Activated naive CD4-positive, alpha-beta T cell treated with anti-CD3 and anti-CD28 coated beads, Interleukin-2, amount 50 U/mL, for 24 hours (primary cell): ENCODE data around the gene KCNJ4.
"Not testable (repeated sequence)": the region's sequence is repeated elsewhere in the genome, so short reads cannot be mapped to it uniquely, and the experiment has no call there.

Source experiments
- H3K27ac Mint-ChIP-seq: one replicate; pipeline ENCODE4 v1.8.0; 2021; ENCODE audit warnings: mild to moderate bottlenecking, mixed read lengths
- H3K27me3 Mint-ChIP-seq: one replicate; pipeline ENCODE4 v1.8.0; 2021; ENCODE audit warnings: mixed read lengths
- H3K36me3 Mint-ChIP-seq: one replicate; pipeline ENCODE4 v1.8.0; 2021; ENCODE audit warnings: mixed read lengths
- H3K4me1 Mint-ChIP-seq: one replicate; pipeline ENCODE4 v1.8.0; 2021; ENCODE audit warnings: mixed read lengths
- H3K4me3 Mint-ChIP-seq: one replicate; pipeline ENCODE4 v1.8.0; 2021; ENCODE audit warnings: mild to moderate bottlenecking, mixed read lengths
- H3K9me3 Mint-ChIP-seq: one replicate; pipeline ENCODE4 v1.8.0; 2021; ENCODE audit warnings: mixed read lengths

KCNJ4 gene

GRCh38 chr22:38481871-38482332 lies 26.9 kb upstream of the KCNJ4 start:
- no peaks in the 10 kb centered on the region for H3K9me3 Mint-ChIP-seq
- no peak overlapping the region for H3K4me3 Mint-ChIP-seq
- H3K27me3 Mint-ChIP-seq = no peaks in the 10 kb centered on the region
- H3K4me1 Mint-ChIP-seq = peaks cover 33% of the 10 kb centered on the region
- no peak overlapping the region for H3K27ac Mint-ChIP-seq
- peaks cover 25% of the 10 kb centered on the region for H3K36me3 Mint-ChIP-seq

- peak overlapping the region; percentile 39 for H3K27ac Mint-ChIP-seq
Observed at GRCh38 chr22:38481162-38481870, 26.3 kb upstream of the KCNJ4 start.

GRCh38 chr22:38479096-38479837 lies 24.3 kb upstream of the KCNJ4 start:
- Mint-ChIP-seq H3K36me3 (peaks cover 13% of the 10 kb centered on the region), H3K27ac (no peak overlapping the region), H3K4me1 (peaks cover 13% of the 10 kb centered on the region), H3K9me3 (no peaks in the 10 kb centered on the region), H3K4me3 (no peak overlapping the region), H3K27me3 (no peaks in the 10 kb centered on the region)

More at GRCh38 chr22:38481162-38481870, 26.3 kb upstream of the KCNJ4 start:
- Mint-ChIP-seq H3K27me3 (no peaks in the 10 kb centered on the region), H3K4me3 (no peak overlapping the region), H3K36me3 (peaks cover 20% of the 10 kb centered on the region), H3K4me1 (peaks cover 28% of the 10 kb centered on the region), H3K9me3 (no peaks in the 10 kb centered on the region)

GRCh38 chr22:38477585-38477984 lies 22.6 kb upstream of the KCNJ4 start:
- H3K4me3 Mint-ChIP-seq = no peak overlapping the region
- peaks cover 4% of the 10 kb centered on the region for H3K36me3 Mint-ChIP-seq
- H3K27me3 Mint-ChIP-seq = no peaks in the 10 kb centered on the region
- H3K27ac Mint-ChIP-seq = no peak overlapping the region
- peaks cover 1% of the 10 kb centered on the region for H3K4me1 Mint-ChIP-seq
- H3K9me3 Mint-ChIP-seq = no peaks in the 10 kb centered on the region

GRCh38 chr22:38474003-38474607 lies 19.1 kb upstream of the KCNJ4 start:
- Mint-ChIP-seq H3K27ac (no peak overlapping the region), H3K27me3 (no peaks in the 10 kb centered on the region), H3K4me3 (no peak overlapping the region), H3K9me3 (no peaks in the 10 kb centered on the region), H3K4me1 (no peaks in the 10 kb centered on the region), H3K36me3 (no peaks in the 10 kb centered on the region)

GRCh38 chr22:38471237-38471636 lies 16.2 kb upstream of the KCNJ4 start:
- no peak overlapping the region for H3K4me3 Mint-ChIP-seq
- no peaks in the 10 kb centered on the region for H3K9me3 Mint-ChIP-seq
- H3K27ac Mint-ChIP-seq = no peak overlapping the region
- peaks cover 9% of the 10 kb centered on the region for H3K4me1 Mint-ChIP-seq
- no peaks in the 10 kb centered on the region for H3K36me3 Mint-ChIP-seq
- peaks cover 6% of the 10 kb centered on the region for H3K27me3 Mint-ChIP-seq

GRCh38 chr22:38470179-38470578 lies 15.2 kb upstream of the KCNJ4 start:
- not testable (repeated sequence) for H3K4me3 Mint-ChIP-seq, H3K4me1 Mint-ChIP-seq, H3K9me3 Mint-ChIP-seq, H3K36me3 Mint-ChIP-seq, H3K27ac Mint-ChIP-seq, H3K27me3 Mint-ChIP-seq

GRCh38 chr22:38469306-38469781 lies 14.3 kb upstream of the KCNJ4 start:
- peaks cover 10% of the 10 kb centered on the region for H3K27me3 Mint-ChIP-seq
- H3K4me3 Mint-ChIP-seq = no peak overlapping the region
- H3K9me3 Mint-ChIP-seq = no peaks in the 10 kb centered on the region
- H3K27ac Mint-ChIP-seq = no peak overlapping the region
- peaks cover 9% of the 10 kb centered on the region for H3K4me1 Mint-ChIP-seq
- no peaks in the 10 kb centered on the region for H3K36me3 Mint-ChIP-seq

- no peaks in the 10 kb centered on the region for H3K36me3 Mint-ChIP-seq
- H3K4me1 Mint-ChIP-seq = peaks cover 9% of the 10 kb centered on the region
- peak overlapping the region; percentile 60 for H3K4me3 Mint-ChIP-seq
- no peaks in the 10 kb centered on the region for H3K9me3 Mint-ChIP-seq
- H3K27me3 Mint-ChIP-seq = peaks cover 15% of the 10 kb centered on the region
- no peak overlapping the region for H3K27ac Mint-ChIP-seq
Observed at GRCh38 chr22:38468443-38469305, 13.7 kb upstream of the KCNJ4 start.

- Mint-ChIP-seq H3K36me3 (no peaks in the 10 kb centered on the region), H3K27me3 (peaks cover 18% of the 10 kb centered on the region), H3K4me3 (peak within 1 kb of the TSS; percentile 82)
Observed at GRCh38 chr22:38467904-38468442, 13.0 kb upstream of the KCNJ4 start, which contains the start of gene KDELR3. KDELR3 (plus strand) TSS chr22:38468096; CDS start chr22:38468234, 138 bp downstream.

GRCh38 chr22:38467438-38467903 lies 12.5 kb upstream of the KCNJ4 start:
- Mint-ChIP-seq H3K27ac (peak overlapping the region; percentile 35), H3K36me3 (no peaks in the 10 kb centered on the region), H3K4me1 (peaks cover 9% of the 10 kb centered on the region), H3K27me3 (peaks cover 20% of the 10 kb centered on the region), H3K9me3 (no peaks in the 10 kb centered on the region), H3K4me3 (peak overlapping the region; percentile 82)

More at GRCh38 chr22:38467904-38468442, 13.0 kb upstream of the KCNJ4 start, which contains the start of gene KDELR3:
- no peaks in the 10 kb centered on the region for H3K9me3 Mint-ChIP-seq
- H3K4me1 Mint-ChIP-seq = peaks cover 9% of the 10 kb centered on the region
- H3K27ac Mint-ChIP-seq = peak within 1 kb of the TSS; percentile 35

GRCh38 chr22:38465673-38466490 lies 10.9 kb upstream of the KCNJ4 start:
- H3K4me1 Mint-ChIP-seq = peaks cover 13% of the 10 kb centered on the region
- no peak overlapping the region for H3K4me3 Mint-ChIP-seq
- no peak overlapping the region for H3K27ac Mint-ChIP-seq
- no peaks in the 10 kb centered on the region for H3K36me3 Mint-ChIP-seq
- peaks cover 27% of the 10 kb centered on the region for H3K27me3 Mint-ChIP-seq
- H3K9me3 Mint-ChIP-seq = no peaks in the 10 kb centered on the region

- Mint-ChIP-seq H3K27me3 (peaks cover 34% of the 10 kb centered on the region), H3K4me1 (peaks cover 16% of the 10 kb centered on the region), H3K4me3 (no peak overlapping the region), H3K27ac (no peak overlapping the region), H3K9me3 (no peaks in the 10 kb centered on the region), H3K36me3 (no peaks in the 10 kb centered on the region)
Observed at GRCh38 chr22:38464992-38465672, 10.1 kb upstream of the KCNJ4 start.
